GM13977 (cell line): ENCODE measurements around the gene ZNF142.

Source experiments
- DNase-seq: peaks from one replicate; pipeline ENCODE4 v3.0.0; 2012; ENCODE audit warnings: low spot score
- CTCF ChIP-seq: IDR thresholded peaks from 2 replicates; pipeline ENCODE4 v1.5.1; 2012; ENCODE audit warnings: mild to moderate bottlenecking, control low read depth; ENCODE audit not compliant: insufficient read depth; ENCODE audit errors: extremely low read depth, missing control alignments
- in situ Hi-C: fragments of 300-500 bp; cut with MboI; formaldehyde crosslinking; loops from one replicate; pipeline ENCODE4 v1.12.0; 2022; ENCODE audit warnings: low sequenced_read_pairs, low pct_unique_long_range_greater_than_20kb, mixed read lengths, inconsistent platforms; ENCODE audit not compliant: unreplicated experiment

Gene ZNF142

GRCh38 chr2:218664653-218665052 is 5.2 kb upstream of the ZNF142 start:
- in situ Hi-C loops, result loop anchor here (25.0 kb wide), 1 partner anchor 377 kb away; the partner anchor contains the start of gene TMBIM1
- no peak for TF ChIP-seq CTCF

GRCh38 chr2:218663901-218664300 is 4.5 kb upstream of the ZNF142 start:
- in situ Hi-C loops, result loop anchor here (25.0 kb wide), 1 partner anchor 377 kb away; the partner anchor contains the start of gene TMBIM1
- no peak for TF ChIP-seq CTCF
- DNase-seq, result no peak

More at GRCh38 chr2:218664653-218665052, 5.2 kb upstream of the ZNF142 start:
- DNase-seq, result no peak

GRCh38 chr2:218662827-218663226 is 3.4 kb upstream of the ZNF142 start:
- TF ChIP-seq CTCF, result no peak
- in situ Hi-C loops, result loop anchor here (25.0 kb wide), 1 partner anchor 376 kb away; the partner anchor contains the start of gene TMBIM1
- no peak for DNase-seq

- in situ Hi-C loops, result loop anchor here (25.0 kb wide), 1 partner anchor 375 kb away; the partner anchor contains the start of gene TMBIM1
- TF ChIP-seq CTCF, result no peak
- DNase-seq, result no peak
These were observed 3.0 kb upstream of the ZNF142 start for GRCh38 chr2:218662377-218662776.

- in situ Hi-C loops, result loop anchor here (25.0 kb wide), 1 partner anchor 373 kb away; the partner anchor contains the start of gene TMBIM1
- no peak for TF ChIP-seq CTCF
- DNase-seq, result peak; percentile 30
These were observed 550 bp upstream of the ZNF142 start for GRCh38 chr2:218659988-218660358.

- peak; percentile 70 for TF ChIP-seq CTCF
- in situ Hi-C loops, result loop anchor here (25.0 kb wide), 1 partner anchor 371 kb away; the partner anchor contains the start of gene TMBIM1
- DNase-seq, result peak; percentile 73
These were observed 659 bp downstream of the ZNF142 start for GRCh38 chr2:218658671-218659257.

GRCh38 chr2:218655751-218656150 is 3.7 kb downstream of the ZNF142 start:
- in situ Hi-C loops, result loop anchor here (25.0 kb wide), 1 partner anchor 368 kb away; the partner anchor contains the start of gene TMBIM1

More at GRCh38 chr2:218655751-218656150, 3.7 kb downstream of the ZNF142 start:
- no peak for TF ChIP-seq CTCF
- no peak for DNase-seq
